ENCODE data around the gene CHL1.

The CHL1 gene

GRCh38 chr3:411226-411625 is 214.7 kb downstream of the CHL1 start:
- DNase-seq (ENCODE audit: low read depth): no peak

- no peak for DNase-seq (ENCODE audit: low read depth)
Measured at GRCh38 chr3:414063-414462, 217.5 kb downstream of the CHL1 start.

- no peak for DNase-seq (ENCODE audit: low read depth)
Measured at GRCh38 chr3:418239-418929, 221.8 kb downstream of the CHL1 start.

DNA sequence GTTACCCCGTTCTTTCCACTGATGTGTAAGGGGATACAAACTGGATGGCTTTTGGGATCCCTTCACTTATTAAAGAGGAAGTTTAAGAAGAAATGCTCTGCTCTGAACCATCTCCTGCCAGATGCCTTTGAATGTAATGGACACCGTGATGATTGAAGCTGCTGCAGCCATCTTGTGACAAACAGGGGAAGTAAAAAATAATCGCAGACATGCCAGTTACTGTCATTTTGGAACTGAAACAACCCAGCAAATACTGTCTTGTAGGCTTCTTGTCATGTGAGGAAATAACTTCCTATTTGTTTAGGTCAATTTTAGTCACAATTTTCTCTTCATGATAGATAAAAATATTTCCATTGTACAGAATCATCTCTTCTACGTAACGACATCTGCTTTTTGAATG is 224.0 kb downstream of the CHL1 start:
- no peak for DNase-seq (ENCODE audit: low read depth)

- DNase-seq (ENCODE audit: low read depth): no peak
Measured at GRCh38 chr3:425079-425478, 228.5 kb downstream of the CHL1 start.

DNA sequence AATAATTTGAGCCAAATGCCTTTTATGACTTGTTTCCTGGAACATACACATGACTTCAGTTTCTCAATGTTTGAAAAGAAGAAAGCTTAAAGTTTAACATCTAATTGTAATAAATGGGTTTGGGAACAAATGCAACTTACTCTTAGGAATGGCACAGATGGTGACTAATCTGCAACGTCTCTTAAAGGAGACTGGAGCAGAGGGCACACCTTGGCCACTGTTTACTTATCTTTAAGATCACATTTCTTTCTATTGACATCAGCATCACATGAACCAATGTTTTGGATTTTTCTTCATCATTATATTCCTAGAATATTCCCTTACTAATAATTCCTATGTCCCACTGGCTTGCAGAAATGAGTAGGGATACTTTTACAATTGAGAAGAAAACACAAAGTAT is 229.5 kb downstream of the CHL1 start:
- DNase-seq (ENCODE audit: low read depth): no peak

- DNase-seq (ENCODE audit: low read depth): no peak
Measured at GRCh38 chr3:427128-427527, 230.6 kb downstream of the CHL1 start.

DNA sequence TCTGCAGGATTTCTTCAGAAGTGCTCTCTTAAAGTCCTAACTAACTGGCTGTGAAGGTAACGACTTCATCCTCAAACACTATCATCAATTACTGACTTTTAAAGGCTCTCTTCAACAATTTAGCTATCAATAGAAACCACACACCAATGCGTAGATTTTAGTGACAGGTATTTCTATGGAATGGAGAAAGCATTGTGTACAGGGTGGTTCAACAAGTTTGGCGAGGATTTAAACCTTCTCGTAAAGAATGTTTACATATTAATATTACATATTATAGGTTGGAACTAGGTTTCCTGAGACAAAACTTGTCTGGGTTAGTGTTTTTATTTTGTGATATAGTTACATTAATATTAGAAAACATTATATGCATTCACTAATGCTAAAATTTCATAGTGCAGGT is 233.6 kb downstream of the CHL1 start:
- no peak for DNase-seq (ENCODE audit: low read depth)

DNA sequence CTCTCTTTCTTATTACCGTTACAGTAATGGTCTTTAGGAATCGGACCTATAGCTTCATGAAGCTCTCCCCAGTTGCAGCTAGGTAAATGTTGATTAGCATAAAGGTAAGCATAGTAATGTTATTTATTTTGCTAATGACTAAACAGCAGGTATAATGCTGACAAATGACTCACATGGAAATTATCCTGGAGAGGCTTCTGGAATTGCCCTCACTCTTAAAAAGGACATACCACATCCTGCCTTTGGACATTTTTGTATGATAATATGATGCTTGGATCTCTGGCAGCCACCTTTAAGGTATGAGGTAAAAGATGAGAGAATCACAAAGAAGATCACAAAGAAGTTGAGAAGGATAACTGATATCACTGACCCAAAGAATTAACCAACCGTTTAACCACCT is 238.6 kb downstream of the CHL1 start:
- no peak for DNase-seq (ENCODE audit: low read depth)

DNA sequence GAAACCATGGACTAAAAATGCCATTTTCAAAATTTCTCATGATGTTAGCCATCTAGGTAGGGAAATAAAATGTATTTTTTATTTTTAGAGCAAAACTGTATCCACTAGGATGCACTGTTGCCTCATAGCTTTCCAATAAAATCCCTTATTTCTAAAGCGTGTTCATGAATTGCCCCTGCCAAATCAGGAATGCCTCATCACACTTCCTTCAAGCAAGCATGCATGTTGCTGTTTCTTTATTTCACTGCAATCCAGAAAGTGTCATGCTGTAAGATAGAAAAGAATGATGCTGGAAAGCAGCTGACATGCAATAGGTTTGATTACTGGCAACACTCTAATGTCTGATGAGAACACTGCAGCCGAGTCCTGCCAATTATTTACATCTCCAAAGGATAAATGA is 239.5 kb downstream of the CHL1 start:
- DNase-seq (ENCODE audit: low read depth): no peak

GRCh38 chr3:440826-441225 is 244.3 kb downstream of the CHL1 start:
- DNase-seq (ENCODE audit: low read depth): no peak

- no peak for DNase-seq (ENCODE audit: low read depth)
Measured at GRCh38 chr3:445960-446359, 249.4 kb downstream of the CHL1 start.

GRCh38 chr3:447671-448070 is 251.1 kb downstream of the CHL1 start:
- no peak for DNase-seq (ENCODE audit: low read depth)

DNA sequence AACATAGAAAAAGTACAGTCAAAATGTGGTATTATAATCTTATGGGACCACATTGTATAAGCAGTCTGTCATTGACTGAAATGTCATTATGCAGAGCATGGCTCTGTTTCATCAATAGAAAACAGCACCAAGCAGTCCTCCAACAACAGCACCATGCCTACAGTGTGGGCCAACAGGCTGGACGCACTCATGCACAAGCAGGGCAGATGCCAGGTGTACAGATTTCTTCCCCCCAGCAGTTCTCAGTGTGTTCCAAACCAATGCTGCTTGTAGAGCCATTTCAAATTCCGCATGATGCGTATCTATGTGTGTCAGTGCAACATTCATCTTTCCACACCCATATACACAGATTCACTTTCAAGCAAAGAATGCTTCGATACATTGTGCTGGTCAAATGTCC is 253.1 kb downstream of the CHL1 start:
- no peak for DNase-seq (ENCODE audit: low read depth)

GRCh38 chr3:452221-452620 is 255.7 kb downstream of the CHL1 start:
- no peak for DNase-seq (ENCODE audit: low read depth)

DNA sequence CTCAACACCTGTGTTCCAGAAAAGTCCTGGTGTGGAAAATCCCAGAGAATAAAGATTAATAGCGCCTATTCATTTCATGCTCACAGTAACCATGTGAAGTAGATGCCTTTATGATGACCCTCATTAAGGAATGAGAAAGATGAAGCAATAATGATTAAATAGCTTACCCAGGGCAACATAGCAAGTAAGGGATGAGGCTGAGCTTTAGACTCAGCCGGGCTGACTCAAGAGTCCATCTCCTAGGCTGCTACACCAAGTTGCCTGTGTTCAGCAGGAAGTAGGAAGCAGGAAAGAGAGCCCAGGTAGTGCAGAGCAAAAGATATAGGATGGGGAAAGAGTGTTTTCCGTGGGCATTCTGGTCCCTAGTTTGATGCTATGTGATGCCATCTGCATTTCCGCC is 256.5 kb downstream of the CHL1 start:
- DNase-seq (ENCODE audit: low read depth): no peak

DNA sequence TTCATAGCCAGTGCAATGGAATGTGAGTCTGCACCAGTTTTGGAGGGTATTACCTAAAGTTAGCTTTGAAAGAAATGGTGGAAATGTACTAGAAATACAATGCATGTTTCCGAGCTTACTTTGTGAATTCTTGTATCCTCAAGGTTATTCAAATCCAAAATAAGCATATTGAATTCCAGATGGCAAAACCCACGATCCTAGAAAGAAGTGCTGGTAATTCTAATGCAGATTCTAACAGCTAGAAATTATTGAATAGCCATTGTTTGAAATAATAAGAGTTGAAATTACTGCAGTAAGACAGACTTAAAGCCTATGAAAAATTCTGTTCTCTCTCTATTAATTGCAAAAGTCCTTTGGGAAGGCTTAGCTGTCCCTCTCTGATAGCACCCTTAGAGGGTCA is 258.4 kb downstream of the CHL1 start:
- DNase-seq (ENCODE audit: low read depth): no peak

- DNase-seq (ENCODE audit: low read depth): no peak
Measured at GRCh38 chr3:458124-458523, 261.6 kb downstream of the CHL1 start.

DNA sequence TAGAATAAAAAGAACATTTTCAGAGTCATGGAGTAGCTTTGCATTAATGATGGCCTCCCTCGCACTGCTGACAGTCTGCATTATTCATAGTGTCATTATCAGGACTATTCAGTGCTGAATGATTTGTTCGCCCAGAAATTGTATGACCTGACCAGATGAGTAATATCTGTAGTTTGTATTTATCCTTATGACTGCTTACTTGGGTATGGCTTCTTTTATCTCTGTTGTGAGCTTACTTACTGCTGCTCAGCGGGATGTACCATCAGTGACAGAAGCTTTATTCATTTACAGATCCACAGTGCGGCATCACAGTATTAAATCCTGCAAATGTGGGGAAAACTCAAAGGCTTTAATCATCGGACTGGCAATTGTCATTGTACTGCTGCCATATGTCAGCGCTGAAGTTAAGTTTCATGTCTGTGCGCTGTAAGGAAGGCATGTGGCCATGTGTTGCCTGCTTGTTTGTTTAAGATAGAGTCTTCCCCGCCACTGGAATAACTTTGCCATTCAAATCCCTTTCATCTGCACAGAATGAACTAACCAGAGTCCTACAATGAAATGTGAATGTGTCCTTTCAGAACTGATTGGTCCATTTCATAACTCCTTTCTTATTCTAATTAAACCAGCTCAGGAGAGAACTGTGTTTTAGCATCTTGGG is 262.2 kb downstream of the CHL1 start:
- no peak for DNase-seq (ENCODE audit: low read depth)

Data from non-pigmented ciliary epithelial cell (primary cell).